Spleen (tissue), 11 donors: ENCODE results near the gene TNRC6B. TPM values are rescaled to one million over a fixed set of nuclear protein-coding genes. Genes with fewer than 3 reads are reported as not detected.

ENCODE experiments used
- DNase-seq: peaks from one replicate; pipeline ENCODE4 v3.0.0-alpha.2; 2020
- H3K27ac ChIP-seq, 8 donors: fragments of 200-600 bp; sonication (generic) in 7 of 8; 1 replicate in 4 of 8; 2 replicates in 4 of 8; pipeline versions ENCODE4 v1.5.0 to v1.8.0; 2016 to 2021; ENCODE audit warnings: inconsistent platforms in 4 of 8, mild to moderate bottlenecking in 4 of 8, moderate library complexity in 1 of 8
- H3K27me3 ChIP-seq, 7 donors: fragments of 200-600 bp; sonication (generic) in 6 of 7; replicated peaks in 1 of 7; 1 replicate in 4 of 7; 2 replicates in 3 of 7; pipeline versions ENCODE4 v1.5.0 to v1.8.0; 2016 to 2021; ENCODE audit warnings: inconsistent platforms in 3 of 7, mild to moderate bottlenecking in 1 of 7
- H3K36me3 ChIP-seq, 6 donors: fragments of 200-600 bp; sonication (generic) in 5 of 6; 1 replicate in 4 of 6; 2 replicates in 2 of 6; pipeline versions ENCODE4 v1.5.0 to v1.8.0; 2016 to 2021; ENCODE audit warnings: inconsistent platforms in 2 of 6
- H3K4me1 ChIP-seq, 6 donors: fragments of 200-600 bp; sonication (generic) in 5 of 6; 1 replicate in 3 of 6; 2 replicates in 3 of 6; pipeline versions ENCODE4 v1.5.0 to v1.8.0; 2016 to 2021; ENCODE audit warnings: inconsistent platforms in 3 of 6
- H3K4me3 ChIP-seq, 8 donors: fragments of 200-600 bp; sonication (generic) in 7 of 8; 1 replicate in 4 of 8; 2 replicates in 4 of 8; pipeline versions ENCODE4 v1.5.0 to v1.8.0; 2016 to 2021; ENCODE audit warnings: inconsistent platforms in 4 of 8, mild to moderate bottlenecking in 4 of 8, moderate library complexity in 2 of 8
- H3K9me3 ChIP-seq, 8 donors: fragments of 200-600 bp; sonication (generic) in 7 of 8; 1 replicate in 4 of 8; 2 replicates in 4 of 8; pipeline versions ENCODE4 v1.5.0 to v1.8.0; 2016 to 2021; ENCODE audit warnings: inconsistent platforms in 4 of 8
- POLR2A ChIP-seq, 3 donors: fragments of 450-650 bp; IDR thresholded peaks; one replicate each; pipeline ENCODE4 v1.5.1; 2017; ENCODE audit warnings: antibody characterized with exemption in 3 of 3, mild to moderate bottlenecking in 1 of 3
- POLR2AphosphoS5 ChIP-seq, 3 donors: sonication (generic); formaldehyde crosslinking; IDR thresholded peaks; one replicate each; pipeline ENCODE4 v1.5.1; 2017; ENCODE audit warnings: antibody characterized with exemption in 3 of 3
- WGBS, 5 donors: extraction: QIAGEN DNeasy Blood & Tissue Kit in 3 of 5; methylation state at CpG; one replicate each; pipeline versions ENCODE4 v1.1.5 to v1.1.7; 2013 to 2018; 5-methylcytosine and 5-hydroxymethylcytosine counted together
- intact Hi-C: fragments of 100-400 bp; cut with DNase I; formaldehyde crosslinking; loops from one replicate; pipeline ENCODE4 v1.15.0; 2023; ENCODE audit warnings: low total_unique reads
- polyA plus RNA-seq, 3 donors: library from polyadenylated mRNA; stranded (reverse); fragments of 200-250 nt; gene quantifications; one replicate each; pipeline ENCODE4 v1.2.1, GENCODE V29; 2013
- total RNA-seq, 7 donors: library from RNA; depleted of rRNA in 3 of 7; stranded (reverse); fragments of >200 nt in 3 of 7; fragmentation: NEBNext Ultra II Directional in 4 of 7; extraction: Animal tissue kit (Norgen Biotek cat#: 25700) in 4 of 7; gene quantifications; one replicate each; pipeline versions ENCODE4 v1.1.0 to v1.2.1, GENCODE V29; 2016 to 2021
- TF ChIP-seq, protein P1 (sequence below), 11 experiments: fragments of 200-600 bp in 7 of 11; fragments of 450-650 bp in 4 of 11; sonication (generic) in 4 of 11; IDR thresholded peaks in 8 of 11; conservative IDR thresholded peaks in 3 of 11; 1 replicate in 7 of 11; 2 replicates in 4 of 11; pipeline versions ENCODE4 v1.4.0 to v1.8.0; 2016 to 2021; ENCODE audit warnings: antibody characterized with exemption in 11 of 11, inconsistent platforms in 4 of 11, mild to moderate bottlenecking in 1 of 11
- donor health status: healthy with polysubstance abuse.
- donor health status: DM: no; HTN: no; CAD: no; lungs with moderate emphysema.
- donor health status: DM: no; HTN: no; CAD: no.
- donor health status: Bipolar disorder and iron deficiency.
- donor health status: healthy.
- donor health status: DM: no; HTN: no; CAD: no.
- donor health status: DM: yes; HTN: yes; CAD: no.

TNRC6B gene
- total and polyA plus RNA-seq, 10 donors, result 1.2 to 221 (median 95.3) TPM

DNA sequence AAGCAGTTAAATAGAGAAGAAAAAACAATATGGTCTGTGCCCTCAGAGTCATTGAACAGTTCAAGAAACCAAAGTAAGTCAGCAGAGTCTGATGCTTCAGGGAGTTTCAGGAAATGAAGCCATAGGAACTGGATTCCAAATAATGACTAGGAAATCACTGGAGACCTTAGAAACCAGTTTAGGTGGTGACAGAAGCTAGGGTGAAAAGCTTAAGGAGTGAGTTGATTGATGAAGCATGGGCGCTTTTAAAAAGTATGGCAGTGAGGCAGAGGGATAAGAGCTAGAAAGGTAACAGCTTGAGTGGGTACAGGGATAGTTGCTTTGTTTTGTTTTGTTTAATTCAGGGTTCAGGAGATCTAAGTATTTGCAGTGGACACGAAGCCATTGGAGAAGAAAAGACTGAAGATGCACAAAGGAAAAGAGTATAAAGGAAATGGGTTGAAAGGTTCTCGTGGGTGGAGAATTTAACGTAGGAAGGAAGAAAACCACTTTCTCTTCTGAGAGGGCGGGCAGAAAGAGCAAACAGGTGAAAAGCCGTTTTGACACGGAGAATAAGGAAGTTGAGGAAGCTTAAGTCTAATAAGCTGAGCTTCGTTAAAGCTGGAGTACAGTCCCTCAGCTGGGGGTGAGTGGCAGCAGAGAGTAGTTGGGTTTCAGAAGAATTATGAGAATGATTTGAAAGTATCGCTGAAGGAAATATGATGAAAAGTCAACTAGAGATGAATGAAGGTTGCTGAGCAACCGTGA lies 207.5 kb downstream of the TNRC6B start:
- Histone ChIP-seq H3K27ac (peak overlapping the region; percentile 32 to 82 (median 71)), H3K36me3 (no peaks in the 10 kb centered on the region), H3K9me3 (no peaks in the 10 kb centered on the region), H3K4me1 (peaks cover 7 to 87% (median 39%) of the 10 kb centered on the region in 6 donors), H3K27me3 (no peaks in the 10 kb centered on the region), H3K4me3 (peak overlapping the region in 4 of 8 donors; percentile 6 to 49 (median 12))
- intact Hi-C loops, result no loop called here
- WGBS, 5 donors, result 19 to 34% (median 25%) methylated on average over 10 of the region's 10 CpGs
- TF ChIP-seq POLR2AphosphoS5 (IDR thresholded peaks at IDR 0.05), result peak in 1 of 3 donors; percentile 40
- no peak for TF ChIP-seq POLR2A (IDR thresholded peaks at IDR 0.05)
- TF ChIP-seq, protein P1, sequence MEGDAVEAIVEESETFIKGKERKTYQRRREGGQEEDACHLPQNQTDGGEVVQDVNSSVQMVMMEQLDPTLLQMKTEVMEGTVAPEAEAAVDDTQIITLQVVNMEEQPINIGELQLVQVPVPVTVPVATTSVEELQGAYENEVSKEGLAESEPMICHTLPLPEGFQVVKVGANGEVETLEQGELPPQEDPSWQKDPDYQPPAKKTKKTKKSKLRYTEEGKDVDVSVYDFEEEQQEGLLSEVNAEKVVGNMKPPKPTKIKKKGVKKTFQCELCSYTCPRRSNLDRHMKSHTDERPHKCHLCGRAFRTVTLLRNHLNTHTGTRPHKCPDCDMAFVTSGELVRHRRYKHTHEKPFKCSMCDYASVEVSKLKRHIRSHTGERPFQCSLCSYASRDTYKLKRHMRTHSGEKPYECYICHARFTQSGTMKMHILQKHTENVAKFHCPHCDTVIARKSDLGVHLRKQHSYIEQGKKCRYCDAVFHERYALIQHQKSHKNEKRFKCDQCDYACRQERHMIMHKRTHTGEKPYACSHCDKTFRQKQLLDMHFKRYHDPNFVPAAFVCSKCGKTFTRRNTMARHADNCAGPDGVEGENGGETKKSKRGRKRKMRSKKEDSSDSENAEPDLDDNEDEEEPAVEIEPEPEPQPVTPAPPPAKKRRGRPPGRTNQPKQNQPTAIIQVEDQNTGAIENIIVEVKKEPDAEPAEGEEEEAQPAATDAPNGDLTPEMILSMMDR (IDR thresholded peaks at IDR 0.05 in 8 of 11, conservative IDR thresholded peaks at IDR 0.05 in 3 of 11), result peak in 2 of 11 experiments; percentile 5 to 13
- no peak for DNase-seq

Other genes starting within 250 kb of the TNRC6B start
- gene TMA7B, start 217.5 kb upstream of the TNRC6B start, total RNA-seq, result 1 to 10 TPM; 1.5 to 4.2 (median 2.7) TPM
- under 1 TPM; 0.29 to 0.45 (median 0.35) TPM for gene TMA7B, start 217.5 kb upstream of the TNRC6B start, polyA plus RNA-seq
- under 1 TPM in 6 of 7 donors, not detected in 1; 0.06 to 0.28 (median 0.18) TPM for gene FAM83F, start 183.0 kb upstream of the TNRC6B start, total RNA-seq
- under 1 TPM in 2 of 3 donors, not detected in 1; 0.02 to 0.13 TPM for gene FAM83F, start 183.0 kb upstream of the TNRC6B start, polyA plus RNA-seq
- 10 to 100 TPM; 40.4 to 77.7 (median 55.0) TPM for gene ADSL, start 168.6 kb downstream of the TNRC6B start, total RNA-seq
- 10 to 100 TPM; 39.1 to 52.5 (median 43.3) TPM for gene ADSL, start 168.6 kb downstream of the TNRC6B start, polyA plus RNA-seq
- gene SGSM3, start 192.7 kb downstream of the TNRC6B start, total RNA-seq, result 10 to 100 TPM; 56.3 to 99.3 (median 88.2) TPM
- 100 to 1,000 TPM; 100 to 176 (median 161) TPM for gene SGSM3, start 192.7 kb downstream of the TNRC6B start, polyA plus RNA-seq